ENCODE measurements around the gene HEPHL1. TPM values are rescaled to one million over a fixed set of nuclear protein-coding genes. Genes with fewer than 3 reads are reported as not detected.

HEPHL1 gene
- total RNA-seq, 6 experiments from 2014 or later, result not detected

DNA sequence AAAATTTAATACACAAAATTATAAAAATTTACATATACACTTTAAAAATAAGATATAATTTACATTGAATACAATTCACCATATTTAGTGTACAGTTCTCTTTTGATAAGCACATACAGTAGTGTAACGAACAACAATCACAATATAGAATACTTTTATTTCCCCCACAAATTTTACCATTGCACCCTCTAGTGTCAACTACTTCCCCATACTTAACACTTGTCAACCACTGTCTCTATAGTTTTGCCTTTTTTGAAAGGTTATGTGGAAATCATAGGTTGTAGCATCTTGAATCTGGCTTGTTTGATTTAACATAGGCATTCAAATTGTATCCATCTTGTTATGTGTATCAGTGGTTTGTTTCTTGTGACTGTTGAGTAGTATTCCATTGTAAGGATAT is 86.2 kb downstream of the HEPHL1 start:
- TF ChIP-seq CTCF (IDR thresholded peaks at IDR 0.05), result peak; percentile 67
- H3K27ac Mint-ChIP-seq, result no peak overlapping the region
- no peaks in the 10 kb centered on the region for H3K9me3 Mint-ChIP-seq
- H3K4me1 Mint-ChIP-seq (ENCODE audit: low read depth), result peaks cover under 1% of the 10 kb centered on the region; the same call in 1 of the 2 replicates
- H3K4me3 Mint-ChIP-seq, result no peak overlapping the region
- no peak for DNase-seq
- no peaks in the 10 kb centered on the region for H3K36me3 Mint-ChIP-seq (ENCODE audit: low read depth)
- no peaks in the 10 kb centered on the region for H3K27me3 Mint-ChIP-seq (ENCODE audit: insufficient read depth)

DNA sequence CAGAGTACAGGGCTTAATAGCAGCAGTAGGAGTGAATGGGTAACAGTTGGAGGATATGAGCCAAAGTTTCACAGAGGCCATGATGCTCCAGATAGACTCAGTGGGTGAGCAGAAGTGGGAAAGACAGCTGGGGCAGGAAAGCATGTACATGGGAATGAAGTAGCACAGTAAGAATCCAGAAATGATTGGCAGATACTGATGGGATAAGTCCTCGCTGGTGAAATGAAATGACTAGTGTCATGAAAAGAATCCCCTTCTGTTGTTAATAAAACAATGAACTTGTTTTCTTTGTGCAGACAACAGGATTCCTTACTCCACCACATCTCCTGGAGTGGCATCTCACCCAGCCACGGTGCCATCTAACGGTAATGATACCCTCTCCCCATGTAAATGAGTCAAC is 90.1 kb downstream of the HEPHL1 start:
- no peak for DNase-seq
- TF ChIP-seq CTCF (IDR thresholded peaks at IDR 0.05), result no peak
- Mint-ChIP-seq H3K27me3 (ENCODE audit: insufficient read depth) (no peaks in the 10 kb centered on the region), H3K4me3 (no peak overlapping the region), H3K36me3 (ENCODE audit: low read depth) (peaks cover 7% of the 10 kb centered on the region; the same call in 1 of the 2 replicates), H3K4me1 (ENCODE audit: low read depth) (peaks cover 19% of the 10 kb centered on the region), H3K27ac (no peak overlapping the region), H3K9me3 (no peaks in the 10 kb centered on the region)

DNA sequence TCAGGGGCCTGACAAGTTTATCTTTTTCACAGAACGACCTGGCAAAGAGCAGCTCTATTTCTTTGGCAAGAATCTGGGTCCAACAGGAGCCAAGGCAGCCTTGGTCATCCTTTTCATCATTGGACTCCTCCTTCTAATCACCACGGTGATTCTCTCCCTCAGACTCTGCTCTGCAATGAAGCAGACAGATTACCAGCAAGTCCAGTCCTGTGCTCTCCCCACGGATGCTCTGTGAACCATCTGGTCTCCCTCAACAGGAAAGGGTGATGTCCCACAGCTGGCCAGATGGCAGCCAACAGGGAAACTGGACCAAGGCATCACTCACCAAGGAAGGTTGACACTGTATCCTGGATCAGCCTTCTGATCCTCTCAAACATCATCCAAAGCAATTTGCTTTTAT is 90.5 kb downstream of the HEPHL1 start:
- H3K27me3 Mint-ChIP-seq (ENCODE audit: insufficient read depth), result no peaks in the 10 kb centered on the region

GRCh38 chr11:94112206-94112953 is 91.2 kb downstream of the HEPHL1 start:
- Mint-ChIP-seq H3K4me1 (ENCODE audit: low read depth) (peaks cover 29% of the 10 kb centered on the region), H3K4me3 (no peak overlapping the region), H3K27ac (no peak overlapping the region), H3K9me3 (no peaks in the 10 kb centered on the region), H3K27me3 (ENCODE audit: insufficient read depth) (no peaks in the 10 kb centered on the region), H3K36me3 (ENCODE audit: low read depth) (peaks cover 7% of the 10 kb centered on the region; the same call in 1 of the 2 replicates)
- TF ChIP-seq CTCF (IDR thresholded peaks at IDR 0.05), result no peak
- no peak for DNase-seq

More for the DNA sequence above, 90.5 kb downstream of the HEPHL1 start:
- Mint-ChIP-seq H3K36me3 (ENCODE audit: low read depth) (peaks cover 7% of the 10 kb centered on the region; the same call in 1 of the 2 replicates), H3K4me1 (ENCODE audit: low read depth) (peaks cover 22% of the 10 kb centered on the region), H3K27ac (no peak overlapping the region), H3K9me3 (no peaks in the 10 kb centered on the region), H3K4me3 (no peak overlapping the region)
- DNase-seq, result no peak
- no peak for TF ChIP-seq CTCF (IDR thresholded peaks at IDR 0.05)

- DNase-seq, result no peak
- Mint-ChIP-seq H3K27me3 (ENCODE audit: insufficient read depth) (peaks cover 2% of the 10 kb centered on the region; the same call in 1 of the 2 replicates), H3K4me1 (ENCODE audit: low read depth) (peaks cover 63% of the 10 kb centered on the region), H3K4me3 (no peak overlapping the region), H3K9me3 (no peaks in the 10 kb centered on the region; the same call in 1 of the 2 replicates), H3K27ac (no peak overlapping the region), H3K36me3 (ENCODE audit: low read depth) (peaks cover 7% of the 10 kb centered on the region; the same call in 1 of the 2 replicates)
- TF ChIP-seq CTCF (IDR thresholded peaks at IDR 0.05), result no peak
Observed at GRCh38 chr11:94117197-94117574, 96.0 kb downstream of the HEPHL1 start.
